ENCODE measurements around the gene KMT2D. TPM values are rescaled to one million over a fixed set of nuclear protein-coding genes. Genes with fewer than 3 reads are reported as not detected.

Gene KMT2D
- total and polyA plus RNA-seq, 2 of the 8 experiments (the other 6 are each of a cell fraction or from before 2014, with no cell fraction given) = 9.1 to 86.3 TPM

- no peak overlapping the region for H2BK20ac ChIP-seq (ENCODE audit: low read length)
- H4K20me1 ChIP-seq (replicated peaks in 1 of 2; ENCODE audit: control insufficient read depth in 1 of 2, insufficient read depth in 2 of 2, low read length in 2 of 2) = peaks cover 6% of the 10 kb centered on the region in 2 experiments
- no peak overlapping the region for H4K5ac ChIP-seq (ENCODE audit: insufficient read length, low read depth, low read length)
- DNase-seq (ENCODE audit: low read depth in 1 of 2, low spot score in 2 of 2) (no peak), FAIRE-seq (no peak)
- H3K27ac ChIP-seq (ENCODE audit: low read depth, low read length) = no peak overlapping the region
- H3K4me3 ChIP-seq (ENCODE audit: extremely low read depth in 1 of 4, insufficient read depth in 2 of 4, low read depth in 3 of 4, low read length in 4 of 4) = no peak overlapping the region
- no peak overlapping the region for H2BK12ac ChIP-seq (ENCODE audit: low read depth, low read length)
- ChIA-PET CTCF (ENCODE audit: partially characterized antibody) (interaction anchor here (0.6 to 12.2 kb wide), 4 partner anchors 9 to 648 kb away, joined by 3 to 126 read pairs (median 28); no protein-coding TSS in a partner anchor), POLR2A (ENCODE audit: partially characterized antibody) (interaction anchor here (0.6 to 22.2 kb wide), 8 partner anchors 2 to 1227 kb away, joined by 3 to 339 read pairs (median 4); partner anchors contain the start of gene KMT2D)
- H2BK5ac ChIP-seq (ENCODE audit: low read depth, low read length) = no peak overlapping the region
- H2AFZ ChIP-seq (ENCODE audit: low read length) = no peak overlapping the region
- no peak overlapping the region for H3K56ac ChIP-seq (replicated peaks; ENCODE audit: insufficient read length, low read depth, low read length)
- no peak overlapping the region for H3K4me2 ChIP-seq (ENCODE audit: insufficient read depth in 1 of 2, low read depth in 2 of 2, low read length in 2 of 2)
- H3K79me2 ChIP-seq (ENCODE audit: control insufficient read depth in 1 of 2, insufficient read depth in 2 of 2, low read length in 2 of 2) = no peaks in the 10 kb centered on the region
- no peak overlapping the region for H3K9ac ChIP-seq (replicated peaks in 1 of 4; ENCODE audit: extremely low read depth in 1 of 4, low read depth in 3 of 4, low read length in 3 of 4)
- H4K91ac ChIP-seq (replicated peaks; ENCODE audit: insufficient read length, low read length) = no peak overlapping the region
- H3K79me1 ChIP-seq (ENCODE audit: low read depth, low read length) = no peaks in the 10 kb centered on the region; the same call in 1 of the 2 replicates
- no peaks in the 10 kb centered on the region for H3K9me3 ChIP-seq (ENCODE audit: insufficient read depth in 2 of 2, low read depth in 1 of 2, low read length in 1 of 2)
- H3K27me3 ChIP-seq (replicated peaks in 1 of 4; ENCODE audit: control insufficient read depth in 3 of 4, extremely low read depth in 1 of 4, insufficient read depth in 3 of 4, low read length in 3 of 4) = no peaks in the 10 kb centered on the region
- no peak overlapping the region for H3K23ac ChIP-seq (ENCODE audit: insufficient read length)
- no peaks in the 10 kb centered on the region for H3K4me1 ChIP-seq (replicated peaks in 1 of 4; ENCODE audit: control insufficient read depth in 3 of 4, insufficient read depth in 4 of 4, low read length in 3 of 4)
- no peak overlapping the region for H3K14ac ChIP-seq (ENCODE audit: insufficient read length)
- H3K23me2 ChIP-seq (ENCODE audit: low read depth, low read length) = no peaks in the 10 kb centered on the region
- H3K4ac ChIP-seq (replicated peaks; ENCODE audit: insufficient read length, low read depth, low read length) = no peak overlapping the region
- 93% methylated on average over 8 of the region's 8 CpGs; no CpG with 5 or more reads in 1 of the 2 experiments for WGBS, 2 experiments (ENCODE audit: extremely low coverage in 1 of 2, insufficient coverage in 1 of 2, insufficient read length in 1 of 2, insufficient replicate concordance in 2 of 2, low coverage in 1 of 2, low lambda C conversion rate in 2 of 2, missing lambda C conversion rate in 1 of 2)
- H3K18ac ChIP-seq (ENCODE audit: extremely low read depth, low read length) = no peak overlapping the region
- peak overlapping the region; percentile 77 for H4K8ac ChIP-seq (ENCODE audit: extremely low read depth, insufficient read depth, low read length)
- H3K36me3 ChIP-seq (ENCODE audit: control insufficient read depth in 2 of 4, insufficient read depth in 4 of 4, low read length in 3 of 4) = peaks cover 38 to 72% (median 66%) of the 10 kb centered on the region in 4 experiments
- H2BK120ac ChIP-seq (replicated peaks; ENCODE audit: low read depth, low read length) = no peak overlapping the region
- H2AK5ac ChIP-seq (ENCODE audit: low read depth, low read length) = no peak overlapping the region
- no peak overlapping the region for H2BK15ac ChIP-seq (ENCODE audit: low read length)
- TF ChIP-seq SP2 (IDR thresholded peaks at IDR 0.05; ENCODE audit: low read length) (no peak), MAX (IDR thresholded peaks at IDR 0.05) (no peak), ATF3 (IDR thresholded peaks at IDR 0.05; ENCODE audit: insufficient read depth, low read depth, low read length) (no peak), ZNF274 (IDR thresholded peaks at IDR 0.05; ENCODE audit: borderline replicate concordance, extremely low read depth, low read length) (no peak), CHD1 (IDR thresholded peaks at IDR 0.05; ENCODE audit: low read depth, low read length) (no peak), POLR2AphosphoS5 (IDR thresholded peaks at IDR 0.05; ENCODE audit: low read depth, low read length) (no peak), TAF1 (IDR thresholded peaks at IDR 0.05; ENCODE audit: low read depth, low read length) (no peak), E2F6 (IDR thresholded peaks at IDR 0.05) (no peak), TBP (IDR thresholded peaks at IDR 0.05; ENCODE audit: low read depth, low read length) (no peak), USF2 (IDR thresholded peaks at IDR 0.05; ENCODE audit: low read length) (no peak), EP300 (IDR thresholded peaks at IDR 0.05; ENCODE audit: borderline replicate concordance in 1 of 2, low read depth in 2 of 2, low read length in 2 of 2) (no peak)
Measured at GRCh38 chr12:49031573-49032161, 28.9 kb downstream of the KMT2D start.

Measured in H1 (cell line).